ENCODE measurements around the gene COX17. TPM values are rescaled to one million over a fixed set of nuclear protein-coding genes. Genes with fewer than 3 reads are reported as not detected.
A peak's percentile ranks its signal among the peaks of the same experiment; 100 is the strongest.

COX17 gene
- total RNA-seq, 1 experiment from 2014 or later, result 48.9 TPM

GRCh38 chr3:119662604-119663373, 14.4 kb downstream of the COX17 start:
- no peak overlapping the region for H3K4me3 ChIP-seq
- no peaks in the 10 kb centered on the region for H3K27me3 ChIP-seq
- no peaks in the 10 kb centered on the region for H3K9me3 ChIP-seq (replicated peaks)
- H3K36me3 ChIP-seq, result no peaks in the 10 kb centered on the region
- DNase-seq, result peak; percentile 45 to 68
- no peak overlapping the region for H3K27ac ChIP-seq
- peaks cover 20% of the 10 kb centered on the region for H3K4me1 ChIP-seq

- DNase-seq, result no peak
- Histone ChIP-seq H3K4me1 (peaks cover 20% of the 10 kb centered on the region), H3K4me3 (no peak within 1 kb of the TSS), H3K27me3 (no peaks in the 10 kb centered on the region), H3K9me3 (replicated peaks) (no peaks in the 10 kb centered on the region), H3K36me3 (no peaks in the 10 kb centered on the region), H3K27ac (no peak within 1 kb of the TSS)
Observed at GRCh38 chr3:119660474-119661440, 16.4 kb downstream of the COX17 start, which contains the start of gene POPDC2. TSS of gene POPDC2 (minus strand) at chr3:119660589. CDS start at chr3:119660423, 166 bp downstream.

- H3K27me3 ChIP-seq, result no peaks in the 10 kb centered on the region
- no peaks in the 10 kb centered on the region for H3K36me3 ChIP-seq
- H3K4me3 ChIP-seq, result no peak overlapping the region
- H3K27ac ChIP-seq, result no peak overlapping the region
- no peaks in the 10 kb centered on the region for H3K9me3 ChIP-seq (replicated peaks)
- peaks cover 12% of the 10 kb centered on the region for H3K4me1 ChIP-seq
- DNase-seq, result no peak
Observed at GRCh38 chr3:119659606-119660291, 17.5 kb downstream of the COX17 start.

- no peak overlapping the region for H3K27ac ChIP-seq
- no peak overlapping the region for H3K4me3 ChIP-seq
- H3K4me1 ChIP-seq, result peaks cover 11% of the 10 kb centered on the region
Observed at GRCh38 chr3:119658994-119659393, 18.2 kb downstream of the COX17 start.

DNA sequence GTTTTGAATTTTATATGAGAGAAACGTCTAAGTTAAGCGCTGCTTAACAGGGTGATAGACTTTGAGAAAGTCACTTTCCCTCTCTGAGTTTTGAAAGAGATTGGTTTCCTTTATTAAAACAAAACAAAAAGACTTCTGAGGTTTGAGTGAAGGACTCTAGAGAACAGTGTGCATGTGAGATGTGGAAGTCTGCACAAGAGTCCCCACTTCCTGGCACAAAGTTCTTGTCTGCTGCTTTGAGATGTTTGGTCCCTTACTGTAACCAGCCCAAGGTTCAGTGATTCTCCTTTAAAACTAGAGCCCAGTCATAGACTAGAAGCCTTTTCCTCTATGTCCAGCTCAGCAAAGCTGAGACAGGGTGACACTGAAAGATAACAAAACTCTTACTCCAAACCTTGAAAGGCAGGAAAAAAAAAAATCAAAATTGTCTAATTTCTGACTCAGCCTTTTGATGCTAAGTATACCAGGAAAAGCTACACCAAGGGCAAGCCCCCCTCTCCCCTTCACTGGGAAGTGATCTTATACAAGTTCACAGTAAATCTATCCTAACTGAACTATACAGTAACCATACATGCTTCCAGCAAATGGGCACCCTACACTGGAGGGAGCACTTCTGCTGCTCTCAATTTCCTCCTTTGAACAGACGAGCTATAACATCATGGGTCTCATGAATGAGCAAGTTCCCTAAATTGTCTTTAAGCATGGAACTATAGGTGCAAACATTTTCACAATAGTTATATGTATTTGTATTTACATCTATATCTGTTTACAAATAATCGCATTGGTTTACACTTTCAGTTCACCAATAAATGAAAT, 19.1 kb downstream of the COX17 start:
- Histone ChIP-seq H3K27ac (no peak overlapping the region), H3K36me3 (no peaks in the 10 kb centered on the region), H3K9me3 (replicated peaks) (no peaks in the 10 kb centered on the region), H3K4me1 (peaks cover 9% of the 10 kb centered on the region), H3K27me3 (no peaks in the 10 kb centered on the region), H3K4me3 (no peak overlapping the region)
- DNase-seq, result no peak

More at GRCh38 chr3:119658994-119659393, 18.2 kb downstream of the COX17 start:
- no peak for DNase-seq
- no peaks in the 10 kb centered on the region for H3K27me3 ChIP-seq
- no peaks in the 10 kb centered on the region for H3K36me3 ChIP-seq
- no peaks in the 10 kb centered on the region for H3K9me3 ChIP-seq (replicated peaks)

GRCh38 chr3:119653876-119654275, 23.3 kb downstream of the COX17 start:
- H3K27ac ChIP-seq, result no peak overlapping the region
- no peak for DNase-seq

DNA sequence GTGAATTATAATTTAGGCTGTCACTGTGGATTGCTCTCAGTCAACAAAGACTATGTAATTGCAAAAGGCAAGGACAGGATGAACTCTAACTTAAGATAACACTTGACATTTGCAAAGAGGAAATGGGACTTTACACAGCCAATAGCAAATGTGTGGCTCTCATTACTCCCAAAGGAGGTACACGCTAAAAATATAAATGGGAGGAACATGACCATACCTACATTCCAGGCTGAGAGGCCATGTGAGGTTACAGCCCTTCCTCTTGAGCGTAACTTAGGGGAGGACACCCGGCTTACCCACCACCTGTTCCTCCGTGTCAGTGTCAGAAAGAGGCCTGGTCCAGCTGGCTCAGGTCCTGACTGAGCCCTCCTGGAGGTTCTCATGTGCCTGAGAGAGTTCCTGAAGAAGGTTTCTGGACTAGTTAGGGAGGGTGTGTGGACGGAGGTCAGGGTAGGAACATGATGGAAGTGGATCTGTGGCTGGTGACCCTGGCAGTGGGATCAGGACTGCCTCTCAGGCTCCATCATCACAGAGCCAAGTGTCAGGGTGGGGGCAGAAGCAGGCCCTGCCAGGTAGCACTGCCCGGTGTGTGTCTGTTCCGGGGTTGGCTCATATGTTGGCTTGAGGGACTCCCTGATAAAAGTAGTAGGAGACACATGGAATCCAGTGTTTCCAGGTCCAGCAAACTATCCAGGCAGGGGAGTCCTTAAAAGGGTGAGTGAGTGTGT, 24.7 kb downstream of the COX17 start:
- peak overlapping the region; percentile 52 for H3K27ac ChIP-seq
- no peaks in the 10 kb centered on the region for H3K36me3 ChIP-seq
- DNase-seq, result peak; percentile 92 to 94
- no peak overlapping the region for H3K4me3 ChIP-seq
- peaks cover 21% of the 10 kb centered on the region for H3K4me1 ChIP-seq
- no peaks in the 10 kb centered on the region for H3K27me3 ChIP-seq
- H3K9me3 ChIP-seq (replicated peaks), result no peaks in the 10 kb centered on the region

More at GRCh38 chr3:119653876-119654275, 23.3 kb downstream of the COX17 start:
- H3K27me3 ChIP-seq, result no peaks in the 10 kb centered on the region
- H3K4me1 ChIP-seq, result peaks cover 18% of the 10 kb centered on the region
- H3K9me3 ChIP-seq (replicated peaks), result no peaks in the 10 kb centered on the region
- no peaks in the 10 kb centered on the region for H3K36me3 ChIP-seq
- H3K4me3 ChIP-seq, result no peak overlapping the region

DNA sequence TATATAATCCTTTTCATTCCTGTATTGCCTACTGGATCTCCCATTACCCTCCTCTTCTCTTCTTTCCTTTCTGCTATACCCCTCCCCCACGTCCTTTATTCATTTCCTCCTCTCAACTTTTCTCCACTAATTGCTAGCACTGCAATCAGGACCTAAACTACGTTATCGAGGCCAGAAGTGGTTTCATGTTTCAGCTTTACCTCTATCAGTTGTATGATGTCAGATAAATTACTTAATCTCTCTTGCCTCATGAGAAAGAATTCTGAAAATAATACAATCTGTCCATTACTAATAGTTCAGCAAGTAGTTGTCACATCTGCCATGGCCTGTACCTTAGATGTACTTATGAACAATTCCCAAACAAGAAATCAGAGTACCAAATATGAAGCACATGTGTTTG, 27.4 kb downstream of the COX17 start:
- DNase-seq, result no peak
- Histone ChIP-seq H3K27me3 (no peaks in the 10 kb centered on the region), H3K4me1 (peaks cover 24% of the 10 kb centered on the region), H3K27ac (no peak overlapping the region), H3K36me3 (no peaks in the 10 kb centered on the region), H3K9me3 (replicated peaks) (no peaks in the 10 kb centered on the region), H3K4me3 (no peak overlapping the region)

DNA sequence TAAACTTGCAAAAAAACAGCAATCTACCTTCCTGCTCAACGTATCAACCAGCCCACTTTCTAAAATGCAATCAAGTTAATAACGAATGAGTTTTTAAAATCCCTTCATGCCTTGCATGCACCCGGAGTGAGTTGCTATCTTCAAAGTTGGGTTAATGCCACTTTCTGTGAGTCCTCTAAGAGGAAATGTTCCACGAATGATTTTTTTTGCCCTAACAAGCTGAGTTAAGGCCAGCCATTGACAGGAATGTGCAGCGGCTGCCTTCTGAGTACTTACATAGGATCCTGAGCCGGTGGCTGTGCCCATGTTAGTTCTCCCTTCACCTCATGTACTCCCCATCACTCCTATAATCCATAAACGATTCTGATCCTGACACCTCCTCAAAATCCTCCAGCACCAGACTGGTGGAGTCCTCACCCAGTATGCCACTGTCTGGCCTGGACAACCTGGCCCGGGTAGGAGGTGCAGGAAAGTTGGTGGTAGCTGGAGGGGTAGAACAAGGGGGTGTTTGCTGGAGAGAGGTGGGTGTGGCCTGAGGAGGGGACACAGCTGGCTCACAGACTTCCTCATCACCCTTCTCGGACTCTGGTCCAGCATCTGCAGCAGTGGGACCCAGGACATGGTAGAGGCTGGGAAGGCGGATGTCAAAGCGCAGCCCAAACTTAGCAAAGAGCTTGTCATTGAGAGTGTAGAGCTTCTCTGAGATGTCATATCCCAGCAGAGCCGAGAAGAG, 29.2 kb downstream of the COX17 start:
- no peak overlapping the region for H3K27ac ChIP-seq
- H3K27me3 ChIP-seq, result no peaks in the 10 kb centered on the region
- no peak overlapping the region for H3K4me3 ChIP-seq
- H3K9me3 ChIP-seq (replicated peaks), result no peaks in the 10 kb centered on the region
- no peak for DNase-seq
- H3K4me1 ChIP-seq, result peaks cover 31% of the 10 kb centered on the region
- no peaks in the 10 kb centered on the region for H3K36me3 ChIP-seq

GRCh38 chr3:119647171-119647570, 30.0 kb downstream of the COX17 start:
- no peaks in the 10 kb centered on the region for H3K36me3 ChIP-seq
- H3K4me1 ChIP-seq, result peaks cover 28% of the 10 kb centered on the region
- H3K27me3 ChIP-seq, result no peaks in the 10 kb centered on the region
- H3K9me3 ChIP-seq (replicated peaks), result no peaks in the 10 kb centered on the region
- DNase-seq, result peak in 1 of 2 experiments; percentile 12
- H3K4me3 ChIP-seq, result no peak overlapping the region
- no peak overlapping the region for H3K27ac ChIP-seq

DNA sequence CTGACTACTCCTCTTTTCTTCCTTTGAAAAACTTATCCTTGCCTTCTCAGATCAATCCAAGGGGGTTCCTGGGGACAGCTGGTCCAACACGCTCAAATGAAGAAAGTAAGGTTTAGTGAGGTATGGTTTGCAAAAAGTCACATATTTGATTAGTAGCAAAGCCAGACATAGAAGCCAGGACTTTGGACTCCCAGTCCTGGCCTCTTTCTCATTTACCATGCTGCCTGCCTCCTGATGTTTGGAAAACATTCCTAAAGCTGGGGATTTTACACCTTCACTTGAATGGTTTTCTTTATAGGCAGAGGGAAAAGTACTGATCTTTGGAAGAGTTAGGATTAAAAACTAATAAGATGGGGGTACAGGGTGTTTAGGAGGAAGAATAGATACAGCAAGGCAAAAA, 31.4 kb downstream of the COX17 start:
- H3K9me3 ChIP-seq (replicated peaks), result no peaks in the 10 kb centered on the region
- DNase-seq, result no peak
- H3K27ac ChIP-seq, result no peak overlapping the region
- no peaks in the 10 kb centered on the region for H3K27me3 ChIP-seq
- no peaks in the 10 kb centered on the region for H3K36me3 ChIP-seq
- H3K4me3 ChIP-seq, result no peak overlapping the region
- peaks cover 20% of the 10 kb centered on the region for H3K4me1 ChIP-seq

DNA sequence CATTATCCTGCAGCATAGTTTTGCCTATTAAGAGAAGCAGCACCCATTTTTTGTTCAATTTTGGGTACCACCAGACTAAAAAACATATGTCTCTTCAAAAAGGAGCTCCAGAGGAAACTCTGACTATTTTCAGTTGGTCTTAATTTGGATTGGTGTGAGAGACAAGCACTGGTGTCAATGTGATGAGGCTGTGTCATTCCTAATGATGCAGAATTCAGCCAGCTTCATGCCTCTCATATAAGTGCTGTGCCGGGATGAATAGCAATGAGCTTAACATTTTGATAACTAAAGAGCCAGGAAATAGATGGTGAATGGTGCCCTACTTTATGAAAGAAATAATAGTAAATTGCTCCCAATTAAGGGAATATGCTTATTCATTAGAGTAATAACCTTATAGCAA, 32.7 kb downstream of the COX17 start:
- Histone ChIP-seq H3K4me3 (no peak overlapping the region), H3K4me1 (peaks cover 20% of the 10 kb centered on the region), H3K9me3 (replicated peaks) (no peaks in the 10 kb centered on the region), H3K27ac (no peak overlapping the region), H3K27me3 (no peaks in the 10 kb centered on the region), H3K36me3 (no peaks in the 10 kb centered on the region)
- DNase-seq, result no peak

DNA sequence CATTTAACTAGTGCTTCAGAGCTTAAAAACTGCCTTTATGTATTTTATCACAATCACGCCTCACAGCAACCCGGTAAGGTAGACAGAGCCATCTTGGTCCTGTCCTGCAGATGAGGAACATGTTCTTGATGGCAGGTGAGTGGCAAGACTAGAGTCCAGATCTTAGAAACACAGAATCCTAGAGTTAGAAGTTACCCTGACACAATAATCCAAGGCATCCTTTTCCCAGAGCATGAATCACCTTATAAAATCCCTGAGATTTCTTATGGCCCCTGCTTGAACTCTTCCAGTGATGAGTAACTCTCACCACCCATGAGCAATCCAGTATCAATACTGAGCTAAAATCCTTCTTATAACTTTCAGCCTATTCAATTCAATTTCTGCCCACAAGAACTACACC, 33.7 kb downstream of the COX17 start:
- H3K27me3 ChIP-seq, result no peaks in the 10 kb centered on the region
- peaks cover 29% of the 10 kb centered on the region for H3K4me1 ChIP-seq
- no peaks in the 10 kb centered on the region for H3K36me3 ChIP-seq
- H3K27ac ChIP-seq, result no peak overlapping the region
- H3K9me3 ChIP-seq (replicated peaks), result no peaks in the 10 kb centered on the region
- H3K4me3 ChIP-seq, result no peak overlapping the region
- DNase-seq, result no peak
